GM12872 (cell line): ENCODE results near the gene KRT75.

Experiments used
- CTCF ChIP-seq: IDR thresholded peaks from 3 replicates; pipeline ENCODE4 v1.5.1; 2011; ENCODE audit warnings: low read depth, mild to moderate bottlenecking, low read length, moderate library complexity; ENCODE audit not compliant: insufficient read depth

The KRT75 gene

DNA sequence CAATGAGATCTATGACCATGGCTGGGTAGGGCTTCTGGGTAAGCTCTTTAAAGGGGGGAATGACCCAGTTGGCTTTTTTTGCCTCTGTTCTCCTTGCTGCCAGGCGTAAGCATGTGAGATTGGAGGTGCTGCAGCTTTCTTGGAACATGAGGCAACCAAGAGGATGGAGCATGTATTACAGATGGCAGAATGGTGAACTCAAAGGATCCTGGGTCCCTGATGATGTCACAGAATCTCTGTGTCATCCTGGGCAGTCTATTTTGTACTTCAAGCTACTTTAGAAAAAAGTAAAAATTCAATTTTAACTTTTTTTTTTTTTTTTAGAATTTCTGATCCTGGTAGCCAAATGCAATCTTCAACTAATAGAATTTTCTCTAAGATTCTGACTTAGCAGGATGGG lies 36.0 kb downstream of the KRT75 start:
- no peak for TF ChIP-seq CTCF

DNA sequence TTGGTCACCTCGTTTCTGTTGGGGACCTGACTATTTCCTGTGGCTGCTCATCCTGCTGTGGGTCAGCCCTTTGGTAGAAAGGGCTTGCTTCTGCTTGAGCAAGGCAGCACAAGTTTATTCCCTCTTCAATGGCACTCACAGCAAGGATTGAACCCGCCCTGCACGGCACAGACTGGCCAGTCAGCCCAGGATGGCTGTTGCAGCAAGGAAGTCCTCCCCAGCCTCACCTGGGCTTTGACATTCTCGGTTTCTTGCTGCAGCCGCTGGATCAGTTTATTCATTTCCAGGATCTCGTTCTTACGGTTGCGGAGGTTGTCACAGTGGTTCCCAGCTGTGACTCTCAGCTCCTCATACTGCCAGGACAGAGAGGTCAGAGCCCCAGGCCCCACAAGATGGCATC lies 37.5 kb downstream of the KRT75 start:
- no peak for TF ChIP-seq CTCF

DNA sequence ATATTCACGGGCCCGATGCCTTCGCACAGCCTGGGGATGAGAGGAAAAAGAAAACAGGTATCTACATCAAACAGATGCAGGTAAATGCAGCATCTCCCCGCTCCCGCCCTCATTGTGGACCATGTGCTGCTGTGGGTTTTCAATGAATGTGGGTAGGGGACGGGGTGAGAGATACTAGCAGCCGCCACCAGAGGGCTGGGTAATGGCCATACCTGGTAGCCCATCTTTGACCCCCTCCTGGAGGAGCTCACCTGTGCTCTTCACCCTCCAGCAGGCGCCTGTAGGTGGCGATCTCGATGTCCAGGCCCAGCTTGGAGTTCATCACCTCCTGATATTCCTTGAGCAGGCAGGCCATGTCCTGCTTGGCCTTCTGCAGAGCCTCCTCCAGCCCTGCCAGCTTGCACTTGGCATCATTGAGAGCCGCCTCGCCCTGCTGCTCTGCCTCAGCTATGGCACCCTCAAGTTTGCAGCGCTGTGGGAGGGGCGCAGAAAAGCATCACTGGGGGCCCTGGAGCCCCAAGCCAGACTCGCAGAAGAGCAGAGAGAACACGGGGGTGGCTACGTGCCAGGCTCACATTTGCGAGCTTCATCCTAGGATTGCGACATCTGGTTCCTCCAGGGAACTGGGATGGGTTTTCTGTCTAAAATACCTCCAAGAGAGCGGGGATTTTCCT lies 38.3 kb downstream of the KRT75 start:
- peak; percentile 51 for TF ChIP-seq CTCF

DNA sequence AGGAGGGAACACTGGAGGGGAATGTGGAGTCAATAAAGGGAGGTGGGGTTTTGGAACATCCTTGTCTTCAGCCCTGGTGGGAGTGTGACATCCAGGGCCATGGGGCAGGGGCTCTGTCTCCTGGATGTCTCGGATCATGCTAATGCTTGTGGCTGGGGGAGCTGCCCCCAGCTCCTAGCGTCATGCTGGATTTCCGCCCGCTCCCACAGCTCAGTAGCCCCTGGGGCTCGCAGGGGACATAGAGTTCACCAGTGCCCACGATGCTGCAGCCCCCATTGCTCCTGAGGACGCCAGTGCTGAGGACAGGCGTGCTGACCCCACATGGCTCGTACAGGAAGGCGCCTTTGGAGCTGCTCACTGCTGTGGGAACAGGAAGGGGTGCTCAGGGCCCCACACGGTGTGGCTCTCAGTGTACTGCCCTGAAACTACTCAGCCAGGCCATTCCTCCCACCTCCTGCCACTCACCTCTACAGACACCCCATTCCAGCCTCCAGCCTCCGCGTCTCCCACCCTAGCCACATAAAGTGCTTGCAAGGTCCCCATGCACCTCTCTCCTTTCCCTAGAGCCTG lies 39.2 kb downstream of the KRT75 start:
- no peak for TF ChIP-seq CTCF

DNA sequence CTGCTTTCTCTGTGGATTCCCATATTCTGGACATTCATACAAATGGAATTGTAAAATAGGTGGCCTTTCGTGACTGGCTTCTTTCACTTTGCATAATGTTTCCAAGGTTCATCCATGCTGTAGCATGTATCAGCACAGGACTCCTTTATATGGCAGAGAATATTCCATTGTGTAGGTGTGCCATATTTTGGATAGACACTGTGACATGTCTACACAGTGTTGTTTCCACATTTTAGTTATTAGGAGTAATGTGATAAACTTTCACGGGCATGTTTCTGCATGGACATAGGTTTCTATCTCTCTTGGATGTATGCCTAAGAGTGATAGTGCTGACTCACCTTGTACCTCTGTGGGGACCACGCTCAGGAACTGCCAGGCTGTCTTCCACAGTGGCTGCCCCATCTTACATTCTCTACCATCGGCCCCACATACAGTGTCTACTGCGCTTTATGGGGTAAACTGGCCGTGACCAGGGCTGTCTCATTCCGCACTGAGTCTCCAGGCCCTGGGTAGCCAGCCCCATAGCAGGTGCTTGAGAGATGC lies 41.6 kb downstream of the KRT75 start:
- no peak for TF ChIP-seq CTCF

GRCh38 chr12:52391618-52392002 lies 42.6 kb downstream of the KRT75 start:
- TF ChIP-seq CTCF, result no peak

GRCh38 chr12:52390739-52391617 lies 43.2 kb downstream of the KRT75 start:
- peak; percentile 72 for TF ChIP-seq CTCF
